Calu3 (cell line): Measurements from ENCODE around the gene CIT. TPM values are rescaled to one million over a fixed set of nuclear protein-coding genes. Genes with fewer than 3 reads are reported as not detected.

Experiments
- BruUV-seq: library from RNA; stranded (reverse); fragments of 400-500 nt; replicated peaks from 2 replicates; lab custom pipeline; 2021; lab: Mats Ljungman, UMichigan
- CTCF ChIA-PET: fragments of 300-600 bp; sonication (Branson Sonifier 250); formaldehyde crosslinking; loops from one replicate; lab custom pipeline; 2022; ENCODE audit warnings: antibody characterized with exemption; lab: Charles Lee
- DNase-seq: peaks from one replicate; pipeline ENCODE4 v3.0.0; 2022
- H3K27ac Mint-ChIP-seq: one replicate; pipeline ENCODE4 v1.8.0; 2022; ENCODE audit warnings: mixed read lengths; ENCODE audit not compliant: unreplicated experiment
- H3K27me3 Mint-ChIP-seq: one replicate; pipeline ENCODE4 v1.8.0; 2022; ENCODE audit warnings: mixed read lengths; ENCODE audit not compliant: unreplicated experiment
- H3K36me3 Mint-ChIP-seq: one replicate; pipeline ENCODE4 v1.8.0; 2022; ENCODE audit warnings: mild to moderate bottlenecking, moderate library complexity, mixed read lengths; ENCODE audit not compliant: insufficient read depth, unreplicated experiment
- H3K4me1 Mint-ChIP-seq: one replicate; pipeline ENCODE4 v1.8.0; 2022; ENCODE audit warnings: mild to moderate bottlenecking, low read depth, mixed read lengths; ENCODE audit not compliant: unreplicated experiment
- H3K4me3 Mint-ChIP-seq: one replicate; pipeline ENCODE4 v1.8.0; 2022; ENCODE audit warnings: mild to moderate bottlenecking, low read depth, moderate library complexity, mixed read lengths; ENCODE audit not compliant: unreplicated experiment
- H3K9me3 Mint-ChIP-seq: one replicate; pipeline ENCODE4 v1.8.0; 2022; ENCODE audit warnings: low read depth, mixed read lengths; ENCODE audit not compliant: unreplicated experiment
- CTCF ChIP-seq: fragments of 200-600 bp; IDR thresholded peaks from one replicate; pipeline ENCODE4 v1.8.0; 2022; ENCODE audit warnings: antibody characterized with exemption; ENCODE audit not compliant: unreplicated experiment
- intact Hi-C: fragments of 100-400 bp; cut with micrococcal nuclease; formaldehyde crosslinking; loops from one replicate; pipeline ENCODE4 v1.10.0; 2022; ENCODE audit not compliant: unreplicated experiment
- total RNA-seq: library from RNA; stranded (reverse); gene quantifications from 2 replicates; pipeline ENCODE4 v1.2.3, GENCODE V29; 2022

The CIT gene
- total RNA-seq, 1 experiment from 2014 or later = 82.3 TPM

- Mint-ChIP-seq H3K27me3 (no peaks in the 10 kb centered on the region), H3K4me3 (no peak overlapping the region), H3K9me3 (no peaks in the 10 kb centered on the region), H3K27ac (no peak overlapping the region), H3K4me1 (no peaks in the 10 kb centered on the region), H3K36me3 (no peaks in the 10 kb centered on the region)
- CTCF ChIA-PET = no interaction called here
- no peak for DNase-seq
- BruUV-seq = no TSS peak
- intact Hi-C loops = no loop called here
- TF ChIP-seq CTCF = no peak
Measured at GRCh38 chr12:119868992-119869391, 8.1 kb downstream of the CIT start.

- no TSS peak for BruUV-seq
- H3K4me3 Mint-ChIP-seq = no peak overlapping the region
- no peaks in the 10 kb centered on the region for H3K9me3 Mint-ChIP-seq
- no peak for DNase-seq
- peaks cover 5% of the 10 kb centered on the region for H3K36me3 Mint-ChIP-seq
- no peaks in the 10 kb centered on the region for H3K4me1 Mint-ChIP-seq
- TF ChIP-seq CTCF = no peak
- intact Hi-C loops = no loop called here
- CTCF ChIA-PET = interaction anchor here (0.5 to 1.0 kb wide), 2 partner anchors 29 to 1971 kb away, joined by 3 to 4 read pairs; no protein-coding TSS in a partner anchor
- no peaks in the 10 kb centered on the region for H3K27me3 Mint-ChIP-seq
- no peak overlapping the region for H3K27ac Mint-ChIP-seq
Measured at GRCh38 chr12:119864591-119864990, 12.5 kb downstream of the CIT start.

DNA sequence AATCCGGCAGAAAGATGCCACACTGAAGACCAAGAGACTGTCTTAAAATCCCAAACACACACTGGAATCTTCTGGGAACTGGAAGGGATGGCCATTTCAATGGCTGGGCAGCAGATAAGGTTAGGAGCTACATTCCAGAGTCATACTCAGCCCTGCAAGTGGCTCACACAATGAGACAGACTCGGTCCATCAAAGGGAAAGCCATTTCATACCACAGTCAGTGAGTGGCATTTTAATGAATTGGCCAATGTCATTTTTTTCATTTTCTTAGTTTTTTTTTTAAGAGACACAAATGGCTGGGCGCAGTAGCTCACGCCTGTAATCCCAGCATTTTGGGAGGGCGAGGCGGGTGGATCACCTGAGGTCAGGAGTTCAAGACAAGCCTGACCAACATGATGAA lies 17.9 kb downstream of the CIT start:
- Mint-ChIP-seq H3K4me3 (no peak overlapping the region), H3K9me3 (no peaks in the 10 kb centered on the region), H3K27ac (no peak overlapping the region), H3K4me1 (no peaks in the 10 kb centered on the region), H3K27me3 (no peaks in the 10 kb centered on the region), H3K36me3 (peaks cover 14% of the 10 kb centered on the region)
- no TSS peak for BruUV-seq
- intact Hi-C loops = no loop called here
- no peak for DNase-seq
- TF ChIP-seq CTCF = no peak
- CTCF ChIA-PET = no interaction called here

DNA sequence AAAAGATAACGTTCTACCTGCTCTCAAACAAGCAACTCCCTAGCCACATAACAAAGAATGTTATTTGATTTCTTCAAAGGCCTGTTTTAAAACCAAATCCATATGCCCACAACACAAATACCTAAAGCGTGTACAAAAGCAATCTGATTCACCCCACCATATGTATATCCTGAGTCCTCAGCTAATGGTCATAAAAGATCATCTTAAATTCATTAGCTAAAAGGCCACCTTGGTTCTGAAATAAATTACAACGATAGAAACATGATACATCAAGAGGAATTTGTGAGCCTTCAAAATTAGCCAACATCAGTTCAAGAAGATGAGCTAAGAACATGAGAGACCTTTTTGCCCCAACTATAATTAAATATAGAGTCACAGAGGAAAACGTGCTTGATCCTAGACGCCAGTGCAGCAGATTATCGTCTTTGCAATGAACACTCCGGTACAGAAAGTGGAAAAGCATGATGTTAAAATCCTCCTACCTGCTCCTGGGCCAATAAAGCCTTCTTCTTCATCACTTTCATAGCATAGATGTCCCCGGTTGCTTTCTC lies 20.0 kb downstream of the CIT start:
- Mint-ChIP-seq H3K4me1 (no peaks in the 10 kb centered on the region), H3K4me3 (no peak overlapping the region), H3K36me3 (peaks cover 14% of the 10 kb centered on the region), H3K9me3 (no peaks in the 10 kb centered on the region), H3K27me3 (no peaks in the 10 kb centered on the region), H3K27ac (no peak overlapping the region)
- intact Hi-C loops = no loop called here
- no TSS peak for BruUV-seq
- no peak for DNase-seq
- TF ChIP-seq CTCF = no peak
- CTCF ChIA-PET = no interaction called here
